GM18502 (cell line): ENCODE results near the gene CHPT1.
"Not testable (repeated sequence)": the region's sequence is repeated elsewhere in the genome, so short reads cannot be mapped to it uniquely, and the experiment has no call there.

Experiments
- ATAC-seq: cut with Tn5 transposase; IDR thresholded peaks from one replicate; pipeline ENCODE4 v1.9.1; 2021; ENCODE audit warnings: mild to moderate bottlenecking; ENCODE audit not compliant: unreplicated experiment, poor library complexity

CHPT1 gene

GRCh38 chr12:101680647-101681046 is 16.8 kb upstream of the CHPT1 start:
- no peak for ATAC-seq

DNA sequence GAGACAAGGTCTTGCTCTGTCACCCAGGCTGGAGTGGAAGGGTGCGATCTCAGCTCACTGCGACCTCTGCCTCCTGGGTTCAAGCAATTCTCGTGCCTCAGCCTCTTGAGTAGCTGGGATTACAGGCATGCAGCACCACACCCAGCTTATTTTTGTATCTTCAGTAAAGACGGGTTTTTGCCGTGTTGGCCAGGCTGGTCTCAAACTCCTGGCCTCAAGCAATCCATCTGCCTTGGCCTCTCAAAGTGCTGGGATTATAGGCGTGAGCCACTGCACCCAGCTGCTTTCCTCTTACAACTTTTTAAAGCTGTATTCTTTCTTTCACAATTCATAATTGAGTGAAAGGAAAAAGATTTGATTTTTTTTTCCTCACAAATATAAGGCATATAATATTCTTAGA is 15.8 kb upstream of the CHPT1 start:
- not testable (repeated sequence) for ATAC-seq

GRCh38 chr12:101685092-101685491 is 12.3 kb upstream of the CHPT1 start:
- ATAC-seq, result no peak

GRCh38 chr12:101686176-101686575 is 11.3 kb upstream of the CHPT1 start:
- no peak for ATAC-seq

GRCh38 chr12:101690544-101691098 is 6.8 kb upstream of the CHPT1 start:
- ATAC-seq, result no peak

DNA sequence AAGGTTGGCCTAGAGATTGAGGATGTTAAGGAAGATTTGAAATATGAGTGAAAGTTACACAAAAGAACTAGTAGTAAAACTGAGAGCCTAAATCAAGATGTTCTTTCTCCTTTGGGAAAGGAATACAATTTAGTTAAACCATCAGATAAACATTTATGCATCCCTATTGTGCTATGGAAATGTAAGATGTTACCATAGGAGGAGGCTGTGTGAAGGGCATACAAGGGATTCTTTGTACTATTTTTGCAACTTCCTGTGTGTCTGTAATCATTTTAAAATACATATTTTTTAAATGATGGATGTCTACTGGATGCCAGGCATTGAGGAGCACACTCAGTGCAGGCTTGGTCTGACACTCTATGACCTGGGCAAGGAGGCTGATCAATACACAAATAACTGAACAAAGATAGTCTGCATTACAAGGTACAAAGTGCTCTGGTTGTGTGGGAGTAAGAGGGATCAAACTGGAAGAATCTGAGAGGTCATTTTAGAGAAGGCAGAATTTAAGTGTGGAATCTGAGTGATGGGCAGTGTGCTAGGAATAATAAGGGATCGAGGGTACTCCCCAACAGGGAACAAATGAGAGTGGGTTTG is 5.8 kb upstream of the CHPT1 start:
- ATAC-seq, result no peak

GRCh38 chr12:101694297-101694848 is 3.1 kb upstream of the CHPT1 start:
- no peak for ATAC-seq

GRCh38 chr12:101694986-101695385 is 2.5 kb upstream of the CHPT1 start:
- ATAC-seq, result no peak

DNA sequence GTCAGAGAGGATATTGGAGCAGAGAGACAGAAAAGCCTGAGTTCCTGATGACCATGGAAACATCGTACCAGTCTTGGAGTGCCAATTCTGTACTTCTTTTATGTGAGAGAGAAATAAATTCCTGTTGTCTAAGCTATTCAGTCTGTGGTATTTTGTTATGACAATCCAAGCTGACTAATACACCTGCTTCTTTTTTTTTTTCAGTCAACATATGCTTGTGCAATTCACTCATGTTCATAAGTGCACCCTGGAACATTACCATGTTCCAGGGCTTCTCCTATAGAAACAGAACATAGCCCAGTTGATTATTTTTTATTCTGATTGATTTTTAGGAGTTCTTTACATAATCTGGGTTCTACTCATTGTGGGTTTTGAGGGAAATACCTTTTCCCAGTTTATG is 1.7 kb upstream of the CHPT1 start:
- ATAC-seq, result no peak

- ATAC-seq, result peak; percentile 4
Measured at GRCh38 chr12:101696251-101697196, 916 bp upstream of the CHPT1 start.

GRCh38 chr12:101697930-101698799 is 725 bp downstream of the CHPT1 start:
- ATAC-seq, result peak; percentile 46

GRCh38 chr12:101698800-101699347 is 1.4 kb downstream of the CHPT1 start:
- no peak for ATAC-seq

GRCh38 chr12:101700299-101700820 is 2.9 kb downstream of the CHPT1 start:
- ATAC-seq, result no peak

- no peak for ATAC-seq
Measured at GRCh38 chr12:101703487-101703886, 6.0 kb downstream of the CHPT1 start.

GRCh38 chr12:101706403-101706802 is 9.0 kb downstream of the CHPT1 start:
- ATAC-seq, result no peak

DNA sequence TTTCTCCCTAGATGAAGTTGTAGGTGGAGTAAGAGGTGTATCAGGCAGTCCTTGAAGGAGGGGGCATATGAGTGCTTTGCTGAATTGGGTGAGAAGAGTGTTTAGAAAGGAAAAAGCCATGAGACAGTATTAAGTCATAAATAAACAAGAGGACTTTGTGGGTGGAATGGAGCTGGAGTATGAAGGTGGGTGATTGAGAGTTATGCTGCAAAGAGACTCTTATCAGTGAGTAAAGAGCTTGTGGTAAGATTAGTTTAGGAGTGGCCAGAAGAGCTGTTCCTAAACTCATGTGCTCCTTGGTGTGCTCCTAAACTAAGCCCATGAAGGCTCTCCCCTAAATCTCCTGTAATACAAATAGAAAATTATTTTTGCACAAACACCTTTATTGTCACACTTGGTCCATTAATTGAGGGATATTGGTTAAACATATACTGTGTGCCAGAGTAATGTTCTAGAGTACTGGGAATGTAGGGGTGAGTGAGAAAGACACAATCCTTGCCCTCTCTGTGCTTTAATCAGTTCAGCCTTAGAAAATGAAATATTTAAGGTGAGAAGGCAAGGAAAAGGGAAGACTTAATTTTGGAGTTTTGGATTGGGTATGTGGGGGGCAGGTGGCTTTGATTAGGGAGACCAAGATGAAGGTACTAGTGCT is 9.8 kb downstream of the CHPT1 start:
- no peak for ATAC-seq

DNA sequence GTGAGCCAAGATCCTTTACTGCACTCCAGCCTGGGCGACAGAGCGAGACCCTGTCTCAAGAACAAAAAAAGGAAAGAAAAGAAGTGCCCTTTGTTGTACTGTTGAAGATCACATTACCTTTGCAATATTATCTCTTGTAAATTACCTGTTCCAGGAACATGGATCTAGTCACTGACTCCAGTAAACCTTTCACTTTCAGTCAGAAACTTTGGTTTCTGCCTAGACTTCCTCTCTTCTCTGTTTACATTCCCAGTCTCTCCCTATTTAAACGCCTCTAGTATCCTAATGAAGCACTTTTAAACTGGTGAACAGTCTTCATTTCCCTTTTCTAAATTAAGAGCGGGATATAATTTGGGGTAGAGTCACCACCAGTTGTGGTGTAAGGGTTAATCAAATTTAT is 12.8 kb downstream of the CHPT1 start:
- no peak for ATAC-seq

DNA sequence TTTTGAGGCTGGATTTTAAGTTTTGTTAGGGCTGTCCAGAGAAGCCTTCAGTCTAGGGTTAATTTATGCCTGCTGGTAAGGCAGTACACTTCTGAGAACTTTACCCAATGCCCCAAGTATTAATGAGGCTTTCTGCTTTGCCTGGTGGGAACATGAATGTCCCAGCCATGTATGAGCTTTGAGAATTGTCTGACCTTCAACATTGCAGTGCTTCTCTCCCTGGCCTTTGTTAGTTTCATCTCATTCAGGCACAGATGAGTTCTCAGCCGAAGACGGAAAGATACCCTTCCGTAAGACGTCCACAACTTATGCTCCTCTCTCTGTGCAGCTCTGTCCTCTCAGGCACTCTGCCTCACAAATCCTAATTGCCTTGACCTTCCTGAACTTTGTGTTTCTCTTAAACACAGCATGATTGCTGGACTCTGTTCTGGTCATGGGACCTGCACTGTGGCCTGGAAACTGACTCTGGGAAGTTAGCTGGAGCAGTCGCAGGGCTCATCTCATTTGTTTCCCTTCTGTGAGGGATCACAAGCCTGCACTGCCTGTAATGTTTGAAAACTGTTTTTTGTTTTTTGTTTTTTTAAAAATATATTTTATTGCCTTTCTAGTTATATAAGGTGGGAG is 15.7 kb downstream of the CHPT1 start:
- ATAC-seq, result no peak

GRCh38 chr12:101713930-101714329 is 16.5 kb downstream of the CHPT1 start:
- no peak for ATAC-seq
